Naive thymus-derived CD4-positive, alpha-beta T cell (primary cell): ENCODE measurements around the gene ZNF106. TPM values are rescaled to one million over a fixed set of nuclear protein-coding genes. Genes with fewer than 3 reads are reported as not detected.

Experiments
- ATAC-seq: fragments of 150-1000 bp; cut with Tn5 transposase; 2 replicates; pipeline ENCODE4 v1.10.0; 2021; ENCODE audit warnings: mild to moderate bottlenecking, moderate library complexity
- CTCF ChIA-PET: fragments of 350-600 bp; sonication (Branson Sonifier 250); formaldehyde crosslinking; loops from one replicate; lab custom pipeline; 2021; ENCODE audit warnings: antibody characterized with exemption; lab: Charles Lee
- POLR2A ChIA-PET: fragments of 350-600 bp; sonication (Branson Sonifier 250); formaldehyde crosslinking; loops from one replicate; lab custom pipeline; 2021; ENCODE audit warnings: antibody characterized with exemption, inconsistent platforms; lab: Charles Lee
- DNase-seq, 9 donors: peaks; one replicate each; pipeline versions ENCODE4 v3.0.0 to v3.0.0-alpha.2; 2020 to 2022; ENCODE audit warnings: mixed read lengths in 1 of 9
- H3K27ac ChIP-seq: one replicate; pipeline ENCODE4 v1.7.0; 2013; ENCODE audit warnings: mild to moderate bottlenecking, low read depth, low read length, moderate library complexity
- H3K27me3 ChIP-seq, 2 donors: one replicate each; pipeline ENCODE4 v1.7.0; 2013; ENCODE audit warnings: low read length in 2 of 2, mild to moderate bottlenecking in 2 of 2, moderate library complexity in 2 of 2; ENCODE audit not compliant: control insufficient read depth in 2 of 2, insufficient read depth in 2 of 2
- H3K36me3 ChIP-seq, 3 experiments: 1 replicate in 2 of 3; 2 replicates in 1 of 3; pipeline ENCODE4 v1.7.0; 2013; ENCODE audit warnings: low read length in 3 of 3, mild to moderate bottlenecking in 3 of 3, moderate library complexity in 1 of 3; ENCODE audit not compliant: insufficient read depth in 3 of 3, control insufficient read depth in 2 of 3
- H3K4me1 ChIP-seq, 2 donors: one replicate each; pipeline ENCODE4 v1.7.0; 2013; ENCODE audit warnings: low read length in 2 of 2, mild to moderate bottlenecking in 2 of 2, moderate library complexity in 1 of 2; ENCODE audit not compliant: control insufficient read depth in 2 of 2, insufficient read depth in 2 of 2
- H3K4me3 ChIP-seq: 2 replicates; pipeline ENCODE4 v1.7.0; 2013; ENCODE audit warnings: mild to moderate bottlenecking, low read length
- H3K9me3 ChIP-seq, 3 experiments: 1 replicate in 2 of 3; 2 replicates in 1 of 3; pipeline ENCODE4 v1.7.0; 2013; ENCODE audit warnings: low read length in 3 of 3; ENCODE audit not compliant: control insufficient read depth in 2 of 3
- H3K27ac Mint-ChIP-seq, 9 donors: one replicate each; pipeline ENCODE4 v1.8.0; 2020 to 2022; ENCODE audit warnings: mixed read lengths in 9 of 9, mild to moderate bottlenecking in 8 of 9, moderate library complexity in 5 of 9, inconsistent platforms in 2 of 9
- H3K27me3 Mint-ChIP-seq, 5 donors: one replicate each; pipeline ENCODE4 v1.8.0; 2021 to 2022; ENCODE audit warnings: mixed read lengths in 5 of 5, mild to moderate bottlenecking in 1 of 5
- H3K36me3 Mint-ChIP-seq, 5 donors: one replicate each; pipeline ENCODE4 v1.8.0; 2020 to 2022; ENCODE audit warnings: mixed read lengths in 5 of 5, mild to moderate bottlenecking in 3 of 5, inconsistent platforms in 1 of 5
- H3K4me1 Mint-ChIP-seq, 7 donors: one replicate each; pipeline ENCODE4 v1.8.0; 2020 to 2022; ENCODE audit warnings: mixed read lengths in 7 of 7, mild to moderate bottlenecking in 3 of 7, inconsistent platforms in 1 of 7
- H3K4me3 Mint-ChIP-seq, 10 donors: one replicate each; pipeline ENCODE4 v1.8.0; 2020 to 2022; ENCODE audit warnings: mild to moderate bottlenecking in 10 of 10, mixed read lengths in 10 of 10, moderate library complexity in 6 of 10, inconsistent platforms in 2 of 10
- H3K9me3 Mint-ChIP-seq, 11 donors: one replicate each; pipeline ENCODE4 v1.8.0; 2020 to 2022; ENCODE audit warnings: mixed read lengths in 11 of 11, mild to moderate bottlenecking in 4 of 11, inconsistent platforms in 1 of 11, moderate library complexity in 1 of 11
- intact Hi-C, 2 donors: fragments of 100-400 bp; cut with micrococcal nuclease; formaldehyde crosslinking; loops; one replicate each; pipeline ENCODE4 v1.15.1; 2023
- polyA plus RNA-seq, 2 donors: library from polyadenylated mRNA; unstranded; fragments of 300-500 nt; fragmentation: Illumina TruSeq; gene quantifications; one replicate each; pipeline ENCODE4 v1.2.3, GENCODE V29; 2021
- total RNA-seq, 6 experiments: library from RNA in 5 of 6; stranded (reverse) in 5 of 6; gene quantifications; 1 replicate in 5 of 6; 2 replicates in 1 of 6; pipeline ENCODE4 v1.2.3 and lab custom pipeline; 2021 to 2026

Gene ZNF106
- total and polyA plus RNA-seq, 7 experiments from 2014 or later, result 32.4 to 54.3 (median 43.2) TPM

DNA sequence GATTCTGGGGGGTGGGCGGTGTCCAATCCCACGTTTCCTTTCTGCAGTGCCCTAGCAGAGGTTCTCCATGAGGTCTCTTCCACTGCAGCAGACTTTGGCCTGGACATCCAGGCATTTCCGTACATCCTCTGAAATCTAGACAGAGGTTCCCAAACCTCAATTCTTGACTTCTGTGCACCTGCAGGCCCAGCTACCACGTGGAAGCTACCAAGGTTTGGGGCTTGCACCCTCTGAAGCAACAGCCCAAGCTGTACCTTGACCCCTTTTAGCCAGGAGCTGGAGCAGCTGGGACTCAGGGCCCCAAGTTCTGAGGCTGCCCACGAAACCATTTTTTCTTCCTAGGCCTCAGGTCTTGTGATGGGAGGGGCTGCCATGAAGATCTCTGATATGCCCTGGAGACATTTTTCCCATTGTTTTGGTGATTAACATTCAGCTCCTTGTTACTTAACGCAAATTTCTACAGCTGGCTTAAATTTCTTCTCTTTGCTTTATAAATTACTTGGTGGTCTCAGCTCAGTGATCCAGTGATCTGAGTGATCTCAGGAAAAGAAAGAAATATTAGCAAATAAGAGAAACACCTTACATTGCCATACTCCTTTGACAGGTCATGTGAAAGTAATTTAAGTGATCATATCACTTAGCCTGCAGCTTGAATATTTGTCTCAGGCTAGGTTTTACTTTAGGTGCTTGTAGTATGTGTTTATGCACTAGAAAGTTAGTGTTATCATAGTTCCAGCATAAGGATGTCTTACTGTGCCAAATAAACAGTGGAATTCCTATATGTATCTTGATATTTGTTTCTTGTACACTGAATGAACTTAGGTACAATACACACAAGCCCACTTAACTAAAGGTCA is 7.5 kb upstream of the ZNF106 start:
- Mint-ChIP-seq H3K36me3 (peaks cover 0 to 4% (median 0%) of the 10 kb centered on the region in 5 donors), H3K9me3 (no peaks in the 10 kb centered on the region), H3K4me1 (peaks cover 42 to 81% (median 70%) of the 10 kb centered on the region in 7 donors), H3K27ac (peak overlapping the region in 8 of 9 donors; percentile 27 to 84 (median 40)), H3K4me3 (peak overlapping the region in 6 of 10 donors; percentile 16 to 97 (median 28)), H3K27me3 (no peaks in the 10 kb centered on the region)
- intact Hi-C loops, result loop anchor here in 1 of 2 donors (5.0 to 10.0 kb wide), 2 partner anchors 239 to 1296 kb away; partner anchors contain the start of genes CDAN1 and SERF2
- H3K27ac ChIP-seq, result no peak overlapping the region
- ATAC-seq (no peak), DNase-seq (no peak)
- H3K4me3 ChIP-seq, result no peak overlapping the region
- no peaks in the 10 kb centered on the region for H3K9me3 ChIP-seq
- POLR2A ChIA-PET, result no interaction called here
- CTCF ChIA-PET, result interaction anchor here (0.8 kb wide), 1 partner anchor 57 kb away, joined by 3 read pairs; no protein-coding TSS in a partner anchor
- H3K27me3 ChIP-seq, result no peaks in the 10 kb centered on the region
- H3K36me3 ChIP-seq, result peaks cover 0 to 4% (median 0%) of the 10 kb centered on the region in 3 experiments
- peaks cover 9 to 15% of the 10 kb centered on the region in 2 donors for H3K4me1 ChIP-seq

DNA sequence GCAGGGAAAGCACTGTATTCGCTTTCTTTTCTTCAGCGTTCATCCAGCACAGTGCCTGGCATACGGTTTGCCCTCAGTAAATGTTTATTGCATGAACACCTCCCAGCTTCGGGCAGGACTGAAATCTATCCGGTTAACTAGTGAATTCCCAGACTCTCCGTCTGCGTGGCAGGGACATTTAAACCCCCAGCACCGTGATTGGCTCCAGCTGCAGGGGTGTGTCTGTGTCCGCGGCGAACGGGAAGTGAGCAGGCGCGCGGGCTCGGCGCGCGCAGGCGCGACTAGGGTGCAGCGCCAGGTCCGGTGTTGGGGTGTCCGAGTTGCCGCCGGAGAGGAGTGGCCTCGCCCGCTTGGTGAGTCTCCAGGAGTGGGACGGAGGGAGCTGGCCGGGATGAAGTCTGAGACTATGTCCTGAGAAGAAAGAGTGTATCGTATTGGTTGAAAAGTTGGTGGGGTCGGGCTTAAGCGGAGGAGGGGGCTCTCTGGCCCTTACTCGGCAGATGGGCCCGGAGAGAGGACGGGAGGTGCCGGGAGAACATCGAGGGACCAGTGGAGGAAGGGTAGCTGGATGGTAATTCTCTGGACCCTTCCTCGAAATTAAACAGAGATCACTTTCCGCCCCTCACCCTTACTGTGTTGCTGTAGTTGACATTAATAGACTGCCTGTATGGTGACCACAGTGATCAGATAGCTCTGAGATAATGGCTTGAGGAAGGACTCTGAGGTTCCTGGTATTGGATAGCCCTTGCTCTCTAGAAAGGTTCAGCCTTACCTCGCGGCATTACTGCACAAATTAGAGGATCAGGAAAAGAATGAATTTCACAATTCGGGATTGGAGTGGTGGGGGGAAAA is 4.6 kb upstream of the ZNF106 start, which contains the start of gene SNAP23:
TSS of gene SNAP23 (plus strand) at position 274 of the 852 bp plus-strand sequence. CDS start 16,213 bp downstream, outside the sequence.
- Histone ChIP-seq H3K4me3 (peak within 1 kb of the TSS; percentile 88), H3K4me1 (peaks cover 14 to 17% of the 10 kb centered on the region in 2 donors), H3K27ac (peak within 1 kb of the TSS; percentile 79), H3K9me3 (no peaks in the 10 kb centered on the region), H3K36me3 (peaks cover 0 to 8% (median 0%) of the 10 kb centered on the region in 3 experiments), H3K27me3 (no peaks in the 10 kb centered on the region)
- POLR2A ChIA-PET, result interaction anchor here (0.5 to 2.1 kb wide), 11 partner anchors 11 to 1930 kb away, joined by 3 to 18 read pairs (median 3); partner anchors contain the start of genes GANC, HAUS2, LRRC57 and STARD9
- peak; percentile 66 to 87 (median 80) for DNase-seq
- peaks cover 0 to 2% (median 0%) of the 10 kb centered on the region in 5 donors for H3K27me3 Mint-ChIP-seq
- intact Hi-C loops, result loop anchor here (1.0 to 10.0 kb wide), 4 partner anchors 54 to 1299 kb away; partner anchors contain the start of genes CDAN1 (in 1 of the 2), SERF2 (in 1 of the 2) and STARD9 (in 1 of the 2)
- peak within 1 kb of the TSS; percentile 90 to 99 (median 96) for H3K27ac Mint-ChIP-seq
- peaks cover 0 to 5% (median 0%) of the 10 kb centered on the region in 5 donors for H3K36me3 Mint-ChIP-seq
- CTCF ChIA-PET, result interaction anchor here (1.2 kb wide), 1 partner anchor 9 kb away, joined by 4 read pairs; no protein-coding TSS in a partner anchor
- peaks cover 43 to 92% (median 80%) of the 10 kb centered on the region in 7 donors for H3K4me1 Mint-ChIP-seq
- peaks cover 0 to 2% (median 0%) of the 10 kb centered on the region in 11 donors for H3K9me3 Mint-ChIP-seq
- peak; percentile 93 for ATAC-seq
- H3K4me3 Mint-ChIP-seq, result peak within 1 kb of the TSS; percentile 94 to 99 (median 97)

GRCh38 chr15:42494998-42495360 is 4.0 kb upstream of the ZNF106 start:
- peak overlapping the region; percentile 90 to 99 (median 96) for H3K27ac Mint-ChIP-seq

DNA sequence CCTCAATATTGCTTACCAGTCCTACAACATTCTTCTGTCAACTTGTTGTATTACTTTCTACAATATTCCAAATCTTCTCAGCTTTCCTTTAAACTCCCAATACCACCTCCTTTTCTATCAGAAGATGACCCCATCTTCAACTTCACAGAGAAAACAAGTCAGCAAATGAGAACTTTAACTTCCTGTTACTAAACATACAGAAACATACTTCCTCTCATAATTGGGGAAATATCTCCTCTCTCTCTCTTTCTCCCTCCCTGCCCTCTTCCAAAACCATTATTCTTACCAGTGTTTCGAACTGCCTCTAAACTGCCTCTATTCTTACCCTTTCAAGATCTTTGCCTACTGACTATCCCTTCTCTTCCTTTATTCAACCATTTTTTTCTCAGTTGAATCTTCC is 2.7 kb upstream of the ZNF106 start:
- H3K9me3 Mint-ChIP-seq, result peaks cover 0 to 4% (median 0%) of the 10 kb centered on the region in 11 donors
- H3K27ac Mint-ChIP-seq, result peak overlapping the region; percentile 6 to 99 (median 94)
- intact Hi-C loops, result loop anchor here (5.0 to 10.0 kb wide), 4 partner anchors 159 to 1301 kb away; partner anchors contain the start of genes CHP1 (in 1 of the 2), EXD1 (in 1 of the 2), SERF2 (in 1 of the 2) and TTBK2 (in 1 of the 2)
- peaks cover 0 to 9% (median 0%) of the 10 kb centered on the region in 5 donors for H3K36me3 Mint-ChIP-seq
- CTCF ChIA-PET, result no interaction called here
- DNase-seq, result no peak
- H3K4me3 ChIP-seq, result no peak overlapping the region
- H3K4me3 Mint-ChIP-seq, result peak overlapping the region; percentile 7 to 99 (median 87)
- H3K4me1 Mint-ChIP-seq, result peaks cover 46 to 88% (median 72%) of the 10 kb centered on the region in 7 donors
- H3K27me3 Mint-ChIP-seq, result peaks cover 0 to 2% (median 0%) of the 10 kb centered on the region in 5 donors
- ATAC-seq, result no peak
- POLR2A ChIA-PET, result interaction anchor here (0.8 to 3.8 kb wide), 4 partner anchors 11 to 101 kb away, joined by 3 to 16 read pairs (median 5); partner anchors contain the start of genes HAUS2 and LRRC57
- peak overlapping the region; percentile 4 for H3K27ac ChIP-seq
- peaks cover 14 to 17% of the 10 kb centered on the region in 2 donors for H3K4me1 ChIP-seq
- peaks cover 0 to 10% (median 0%) of the 10 kb centered on the region in 3 experiments for H3K36me3 ChIP-seq
- no peaks in the 10 kb centered on the region for H3K27me3 ChIP-seq
- no peaks in the 10 kb centered on the region for H3K9me3 ChIP-seq

More at GRCh38 chr15:42494998-42495360, 4.0 kb upstream of the ZNF106 start:
- ATAC-seq, result no peak
- Mint-ChIP-seq H3K27me3 (peaks cover 0 to 2% (median 0%) of the 10 kb centered on the region in 5 donors), H3K9me3 (peaks cover 0 to 4% (median 0%) of the 10 kb centered on the region in 11 donors), H3K4me1 (peaks cover 37 to 89% (median 78%) of the 10 kb centered on the region in 7 donors), H3K36me3 (peaks cover 0 to 9% (median 0%) of the 10 kb centered on the region in 5 donors), H3K4me3 (peak overlapping the region; percentile 94 to 99 (median 97))
- H3K9me3 ChIP-seq, result no peaks in the 10 kb centered on the region
- DNase-seq, result peak in 2 of 9 donors; percentile 4 to 29
- peaks cover 0 to 10% (median 0%) of the 10 kb centered on the region in 3 experiments for H3K36me3 ChIP-seq
- H3K27me3 ChIP-seq, result no peaks in the 10 kb centered on the region
- ChIA-PET CTCF (interaction anchor here (0.6 to 1.2 kb wide), 2 partner anchors 9 to 35 kb away, joined by 4 read pairs; no protein-coding TSS in a partner anchor), POLR2A (interaction anchor here (0.6 to 2.2 kb wide), 9 partner anchors 11 to 222 kb away, joined by 3 to 18 read pairs (median 5); partner anchors contain the start of genes GANC, HAUS2, LRRC57 and STARD9)
- intact Hi-C loops, result loop anchor here (1.0 to 10.0 kb wide), 7 partner anchors 54 to 1300 kb away; partner anchors contain the start of genes CDAN1 (in 1 of the 2), CHP1 (in 1 of the 2), EXD1 (in 1 of the 2) and SERF2 (in 1 of the 2)
- H3K27ac ChIP-seq, result peak overlapping the region; percentile 79
- peaks cover 14 to 17% of the 10 kb centered on the region in 2 donors for H3K4me1 ChIP-seq
- H3K4me3 ChIP-seq, result peak overlapping the region; percentile 88

DNA sequence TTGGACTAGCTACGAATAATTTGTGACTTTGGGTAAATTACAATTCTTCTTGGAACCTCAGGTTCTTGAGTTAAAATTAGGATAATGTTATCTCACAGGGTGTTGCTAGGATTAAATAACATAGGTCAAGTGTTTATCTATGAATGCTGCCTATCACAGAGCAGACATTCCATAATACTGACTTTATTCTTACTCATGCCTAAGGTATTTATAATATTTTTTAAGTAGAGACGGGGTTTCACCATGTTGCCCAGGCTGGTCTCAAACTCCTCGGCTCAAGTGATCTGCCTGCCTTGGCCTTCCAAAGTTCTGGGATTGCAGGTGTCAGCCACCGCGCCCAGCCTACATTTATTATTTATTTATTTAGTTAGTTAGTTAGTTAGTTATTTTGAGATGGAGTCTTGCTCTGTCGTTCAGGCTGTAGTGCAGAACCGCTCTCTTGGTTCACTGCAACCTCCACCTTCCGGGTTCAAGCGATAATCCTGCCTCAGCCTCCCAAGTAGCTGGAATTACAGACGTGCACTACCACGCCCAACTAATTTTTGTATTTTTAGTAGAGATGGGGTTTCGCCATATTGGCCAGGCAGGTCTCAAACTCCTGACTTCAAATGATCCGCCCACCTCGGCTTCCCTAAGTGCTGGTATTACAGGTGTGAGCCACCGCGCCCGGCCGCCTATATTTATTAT is 741 bp upstream of the ZNF106 start:
- DNase-seq (no peak), ATAC-seq (no peak)
- H3K27me3 ChIP-seq, result no peaks in the 10 kb centered on the region
- H3K9me3 Mint-ChIP-seq, result peaks cover 0 to 4% (median 0%) of the 10 kb centered on the region in 11 donors
- peak overlapping the region; percentile 94 to 100 (median 99) for H3K4me3 Mint-ChIP-seq
- H3K36me3 Mint-ChIP-seq, result peaks cover 0 to 9% (median 0%) of the 10 kb centered on the region in 5 donors
- H3K27ac Mint-ChIP-seq, result peak overlapping the region; percentile 98 to 99 (median 99)
- peaks cover 0 to 10% (median 0%) of the 10 kb centered on the region in 3 experiments for H3K36me3 ChIP-seq
- peak overlapping the region; percentile 94 for H3K27ac ChIP-seq
- intact Hi-C loops, result loop anchor here (1.0 to 10.0 kb wide), 11 partner anchors 19 to 1303 kb away; partner anchors contain the start of genes CDAN1 (in 1 of the 2), CHP1 (in 1 of the 2), EXD1 (in 1 of the 2) and GANC (in 1 of the 2)
- peak overlapping the region; percentile 88 for H3K4me3 ChIP-seq
- CTCF ChIA-PET, result no interaction called here
- H3K4me1 Mint-ChIP-seq, result peaks cover 49 to 85% (median 69%) of the 10 kb centered on the region in 7 donors
- no peaks in the 10 kb centered on the region for H3K9me3 ChIP-seq
- POLR2A ChIA-PET, result interaction anchor here (0.6 to 3.8 kb wide), 22 partner anchors 9 to 1900 kb away, joined by 3 to 16 read pairs (median 4); partner anchors contain the start of genes GANC, HAUS2, LRRC57 and TMEM87A
- peaks cover 13 to 14% of the 10 kb centered on the region in 2 donors for H3K4me1 ChIP-seq
- peaks cover 0 to 2% (median 0%) of the 10 kb centered on the region in 5 donors for H3K27me3 Mint-ChIP-seq
